GM21717 (cell line): Measurements from ENCODE around the gene OR12D1.
"Not testable (repeated sequence)": the region's sequence is repeated elsewhere in the genome, so short reads cannot be mapped to it uniquely, and the experiment has no call there.

Experiments
- ATAC-seq: cut with Tn5 transposase; IDR thresholded peaks from one replicate; pipeline ENCODE4 v1.9.1; 2021; ENCODE audit warnings: mild to moderate bottlenecking, moderate library complexity; ENCODE audit not compliant: unreplicated experiment

Gene OR12D1

GRCh38 chr6:29414588-29414987 lies at the start of gene OR12D1:
Gene OR12D1, plus strand, starts transcription at chr6:29414928.
- no peak for ATAC-seq

- ATAC-seq, result no peak
These were observed 46.0 kb upstream of the OR12D1 start, which contains the start of gene OR5V1 for GRCh38 chr6:29368765-29369164. Gene OR5V1, minus strand, starts transcription at chr6:29368865. Its CDS starts 12,670 bp downstream, at chr6:29356195.

GRCh38 chr6:29375191-29375590 lies 39.5 kb upstream of the OR12D1 start, which contains the start of gene OR12D3:
Gene OR12D3, minus strand, starts transcription at chr6:29375291. Its CDS starts 4 bp downstream, at chr6:29375287.
- no peak for ATAC-seq

GRCh38 chr6:29376003-29376402 lies 38.7 kb upstream of the OR12D1 start:
- ATAC-seq, result no peak

GRCh38 chr6:29388533-29388932 lies 26.2 kb upstream of the OR12D1 start:
- no peak for ATAC-seq

- no peak for ATAC-seq
These were observed 19.4 kb upstream of the OR12D1 start, which contains the start of gene OR12D2 for GRCh38 chr6:29395331-29395730. Gene OR12D2, plus strand, starts transcription at chr6:29395631. Its CDS starts 1,069 bp downstream, at chr6:29396700.

GRCh38 chr6:29399525-29399924 lies 15.2 kb upstream of the OR12D1 start:
- no peak for ATAC-seq

- ATAC-seq, result no peak
These were observed 10.9 kb upstream of the OR12D1 start for GRCh38 chr6:29403801-29404200.

GRCh38 chr6:29419516-29419915 lies 4.8 kb downstream of the OR12D1 start:
- ATAC-seq, result no peak

GRCh38 chr6:29424168-29424567 lies 9.4 kb downstream of the OR12D1 start:
- ATAC-seq, result no peak

- ATAC-seq, result no peak
These were observed 9.8 kb downstream of the OR12D1 start for GRCh38 chr6:29424575-29424974.

- no peak for ATAC-seq
These were observed 10.3 kb downstream of the OR12D1 start for GRCh38 chr6:29425075-29425474.

- ATAC-seq, result no peak
These were observed 11.9 kb downstream of the OR12D1 start for GRCh38 chr6:29426654-29427053.

- not testable (repeated sequence) for ATAC-seq
These were observed 22.0 kb downstream of the OR12D1 start for GRCh38 chr6:29436730-29437129.

GRCh38 chr6:29439006-29439405 lies 24.3 kb downstream of the OR12D1 start, which contains the start of gene OR10C1:
Gene OR10C1, plus strand, starts transcription at chr6:29439306. Its CDS starts 710 bp downstream, at chr6:29440016.
- ATAC-seq, result no peak

- ATAC-seq, result no peak
These were observed 28.0 kb downstream of the OR12D1 start for GRCh38 chr6:29442719-29443118.

- ATAC-seq, result not testable (repeated sequence)
These were observed 29.3 kb downstream of the OR12D1 start for GRCh38 chr6:29444031-29444430.

GRCh38 chr6:29447670-29448069 lies 32.9 kb downstream of the OR12D1 start:
- no peak for ATAC-seq

- no peak for ATAC-seq
These were observed 36.9 kb downstream of the OR12D1 start for GRCh38 chr6:29451471-29452193.

GRCh38 chr6:29456971-29457370 lies 42.2 kb downstream of the OR12D1 start, which contains the start of the genes OR11A1 and OR2H1:
Gene OR11A1, minus strand, starts transcription at chr6:29457071. Its CDS starts 29,430 bp downstream, at chr6:29427641.
Gene OR2H1, plus strand, starts transcription at chr6:29457155. Its CDS starts 4,615 bp downstream, at chr6:29461770.
- ATAC-seq, result no peak

GRCh38 chr6:29461021-29461814 lies 46.5 kb downstream of the OR12D1 start:
- no peak for ATAC-seq
